IPS-NIHi11 (cell line): ENCODE data around the gene ANKRD44.
"Not testable (repeated sequence)": the region's sequence is repeated elsewhere in the genome, so short reads cannot be mapped to it uniquely, and the experiment has no call there.

Source experiments
- DNase-seq: peaks from one replicate; pipeline ENCODE4 v3.0.0; 2012; ENCODE audit warnings: mixed read lengths, low spot score

The ANKRD44 gene

GRCh38 chr2:197028230-197028629, 282.4 kb downstream of the ANKRD44 start:
- no peak for DNase-seq

GRCh38 chr2:197024206-197024605, 286.4 kb downstream of the ANKRD44 start:
- no peak for DNase-seq

GRCh38 chr2:197020921-197021320, 289.7 kb downstream of the ANKRD44 start:
- not testable (repeated sequence) for DNase-seq

DNA sequence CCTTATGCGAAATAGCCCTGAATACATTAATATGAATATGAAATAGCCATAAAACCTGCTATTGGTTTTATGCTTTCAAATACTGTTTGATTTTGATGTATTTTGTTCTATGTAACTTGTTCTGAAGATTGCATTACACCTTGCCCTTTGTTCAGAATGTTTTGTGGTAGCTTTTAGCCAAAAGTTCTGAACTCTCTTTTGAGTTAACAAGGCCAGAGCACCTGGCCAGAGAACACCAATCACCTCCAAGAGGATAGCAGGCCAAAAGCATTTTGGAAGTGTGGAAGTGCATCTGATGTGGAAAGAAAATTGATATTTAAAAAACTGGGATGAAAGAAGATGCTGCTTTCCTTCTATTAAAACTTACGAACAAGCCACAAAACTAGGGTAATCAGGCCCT, 297.5 kb downstream of the ANKRD44 start:
- no peak for DNase-seq

- peak; percentile 56 for DNase-seq
These were observed 298.6 kb downstream of the ANKRD44 start for GRCh38 chr2:197011801-197012641.

DNA sequence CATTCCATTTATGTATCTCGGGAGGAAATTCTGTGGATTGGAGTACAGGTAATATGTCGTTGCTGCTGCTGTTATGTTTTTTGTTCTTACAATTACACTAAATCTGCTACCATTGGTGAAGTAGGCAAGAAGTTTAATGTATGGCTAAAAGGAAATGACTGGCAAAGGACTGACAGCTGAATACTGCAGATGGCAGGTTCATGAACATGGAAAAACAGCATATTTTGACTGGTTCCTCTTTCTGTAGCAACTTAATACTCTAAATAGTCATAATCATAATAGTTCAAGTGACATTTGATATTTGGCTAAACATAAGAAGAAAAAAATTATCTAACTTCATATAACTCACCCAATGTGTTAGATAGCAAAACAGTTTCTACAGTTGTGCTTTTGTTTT, 299.6 kb downstream of the ANKRD44 start:
- DNase-seq = no peak

DNA sequence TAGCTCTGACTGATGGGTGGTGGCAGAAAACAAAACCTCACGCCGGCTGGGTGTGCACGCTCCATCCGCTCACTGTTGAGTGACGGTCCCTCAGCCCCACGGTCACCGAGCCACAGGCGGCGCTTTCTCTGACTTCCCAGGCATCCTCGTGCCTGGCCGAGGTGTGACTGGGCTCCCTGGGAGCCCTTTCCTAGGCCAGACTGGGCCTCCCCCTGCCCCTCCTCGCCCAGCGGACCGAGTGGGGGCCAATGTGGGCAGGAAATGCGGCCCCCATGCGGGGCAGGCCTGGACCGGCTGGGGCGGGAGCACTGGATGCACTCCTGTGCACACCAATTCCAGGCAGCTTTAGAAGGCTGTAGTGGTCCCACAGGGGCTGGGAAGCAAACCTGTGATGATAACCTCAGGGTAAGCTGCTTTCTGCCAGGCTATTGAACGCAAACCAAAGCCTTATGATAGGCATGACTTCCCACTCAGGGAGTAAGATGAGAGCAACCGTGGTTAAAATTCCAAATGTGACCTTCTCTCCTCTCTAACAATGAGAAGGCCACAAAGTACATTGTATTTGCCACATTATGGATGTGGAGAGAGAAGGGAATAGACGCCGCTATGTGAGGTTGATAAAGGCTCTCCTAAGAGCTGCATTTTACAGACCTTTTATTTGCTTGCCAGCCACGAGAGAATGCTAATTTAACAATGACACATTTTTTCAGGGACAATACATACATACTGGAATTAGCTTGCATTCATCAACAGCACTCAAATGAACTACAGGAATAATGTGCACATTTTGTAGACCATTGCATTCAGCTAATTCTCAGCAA, 300.2 kb downstream of the ANKRD44 start:
- DNase-seq = peak; percentile 12

GRCh38 chr2:197008741-197009341, 301.7 kb downstream of the ANKRD44 start:
- not testable (repeated sequence) for DNase-seq

- DNase-seq = no peak
These were observed 302.6 kb downstream of the ANKRD44 start for GRCh38 chr2:197007716-197008628.

- no peak for DNase-seq
These were observed 308.7 kb downstream of the ANKRD44 start for GRCh38 chr2:197001921-197002320.

- DNase-seq = no peak
These were observed 314.7 kb downstream of the ANKRD44 start for GRCh38 chr2:196995757-196996314.

DNA sequence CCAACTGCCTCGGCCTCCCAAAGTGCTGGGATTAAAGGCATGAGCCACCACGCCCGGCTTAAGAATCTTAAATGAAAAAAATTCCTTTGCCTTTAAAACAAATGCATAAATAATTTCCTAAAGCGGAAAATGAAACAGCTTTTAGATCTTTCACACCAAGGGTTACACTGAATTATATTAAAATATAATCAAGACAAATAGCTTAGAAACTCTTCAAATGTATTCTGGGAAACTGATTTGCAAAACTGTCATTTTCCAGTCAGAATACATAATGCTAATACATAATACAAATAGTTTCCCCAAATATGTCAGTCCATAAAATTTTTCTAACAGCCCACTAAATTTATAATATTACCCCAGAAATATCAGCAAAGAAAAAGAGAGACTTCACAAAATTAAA, 315.8 kb downstream of the ANKRD44 start:
- no peak for DNase-seq

GRCh38 chr2:196993617-196994016, 317.0 kb downstream of the ANKRD44 start:
- DNase-seq = no peak

DNA sequence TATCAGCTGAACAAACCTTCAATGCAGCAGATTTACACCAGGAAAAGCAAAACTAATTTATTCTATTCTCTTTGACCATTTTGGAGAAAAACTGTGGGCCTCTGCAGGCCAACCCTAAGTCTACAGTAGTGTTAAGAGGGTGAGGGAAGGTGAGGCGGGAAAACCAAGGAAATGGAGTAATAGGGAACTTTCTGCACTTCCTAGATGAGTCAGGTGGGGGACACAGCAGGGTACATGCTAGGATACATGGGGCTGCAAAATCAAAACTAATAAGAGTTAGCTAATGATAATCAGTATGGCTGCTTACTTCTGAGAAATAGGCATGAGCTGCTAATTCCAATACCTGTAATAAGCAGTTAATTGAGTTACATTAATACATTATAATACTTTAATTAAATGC, 318.1 kb downstream of the ANKRD44 start:
- DNase-seq = peak; percentile 24

- DNase-seq = no peak
These were observed 319.7 kb downstream of the ANKRD44 start for GRCh38 chr2:196990788-196991461.

GRCh38 chr2:196990092-196990491, 320.5 kb downstream of the ANKRD44 start:
- DNase-seq = no peak

DNA sequence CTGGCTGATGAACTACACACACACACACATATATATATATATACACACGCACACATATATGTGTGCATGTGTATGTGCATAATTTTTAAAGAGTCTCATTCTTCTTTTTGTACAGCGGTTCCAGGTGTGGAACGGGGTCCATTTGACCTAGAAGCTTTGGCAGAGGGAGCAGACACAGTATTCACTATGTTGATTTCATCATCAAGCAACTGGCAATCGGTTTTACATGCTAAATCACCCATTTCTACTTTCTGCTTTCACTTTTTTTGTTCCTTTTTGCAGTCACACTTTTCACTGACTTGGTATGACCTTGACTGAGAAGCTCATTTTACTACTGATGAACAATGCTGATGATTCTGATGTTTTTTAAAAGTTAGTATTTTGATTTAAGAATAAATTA, 321.1 kb downstream of the ANKRD44 start:
- no peak for DNase-seq

GRCh38 chr2:196988639-196989038, 321.9 kb downstream of the ANKRD44 start:
- DNase-seq = no peak

DNA sequence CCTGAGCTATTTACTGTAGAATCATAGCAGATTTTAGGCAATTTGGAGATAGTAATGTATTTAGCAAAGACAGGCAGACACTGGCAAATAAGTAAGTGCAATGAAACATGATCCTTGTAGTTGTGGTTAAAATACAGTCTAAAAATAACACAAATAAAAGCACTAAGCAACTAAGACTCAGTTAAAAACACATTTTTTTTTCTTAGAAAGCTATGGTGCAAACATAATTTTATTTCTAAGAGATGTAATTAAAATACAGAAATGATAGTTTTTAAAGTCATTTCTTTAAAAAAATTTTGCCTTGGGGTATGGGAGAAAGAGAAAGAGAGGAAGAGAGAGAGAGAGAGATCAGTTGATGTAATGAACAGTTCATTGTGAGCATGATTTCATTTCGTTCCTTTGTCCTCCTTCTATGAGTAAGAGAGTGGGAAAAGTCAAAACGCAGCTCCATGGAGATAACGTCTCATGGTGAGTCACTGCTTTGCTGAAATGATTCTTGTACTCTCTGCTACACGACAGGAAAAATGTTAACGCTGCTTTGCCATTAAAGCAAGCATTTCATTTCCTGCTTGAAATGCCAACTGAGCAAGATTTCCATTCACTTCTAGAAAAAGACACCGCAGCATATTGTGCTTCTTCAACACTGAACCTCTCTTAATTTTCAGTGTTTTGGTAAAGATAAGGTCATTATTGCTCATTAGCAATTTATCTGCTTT, 322.8 kb downstream of the ANKRD44 start:
- no peak for DNase-seq

DNA sequence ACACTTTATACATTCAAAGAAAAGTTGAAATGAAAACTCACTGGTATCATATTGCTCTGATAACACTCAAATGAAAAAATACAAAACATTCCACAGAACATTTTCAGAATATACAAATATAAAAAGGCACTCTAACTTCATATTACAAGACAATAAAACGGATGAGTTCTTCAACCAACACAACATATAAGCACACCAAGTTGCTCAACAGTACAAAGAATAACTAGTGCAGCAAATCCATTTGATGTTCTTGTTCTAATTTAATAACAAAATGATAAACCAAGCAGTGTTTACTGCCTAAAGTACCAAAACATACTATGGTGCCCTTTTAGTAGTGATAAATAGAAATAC, 323.3 kb downstream of the ANKRD44 start:
- no peak for DNase-seq
